Measurements from ENCODE around the gene YTHDC1. TPM values are rescaled to one million over a fixed set of nuclear protein-coding genes. Genes with fewer than 3 reads are reported as not detected.

The YTHDC1 gene
- total RNA-seq, 4 donors from 2014 or later: 47.2 to 146 (median 64.0) TPM

DNA sequence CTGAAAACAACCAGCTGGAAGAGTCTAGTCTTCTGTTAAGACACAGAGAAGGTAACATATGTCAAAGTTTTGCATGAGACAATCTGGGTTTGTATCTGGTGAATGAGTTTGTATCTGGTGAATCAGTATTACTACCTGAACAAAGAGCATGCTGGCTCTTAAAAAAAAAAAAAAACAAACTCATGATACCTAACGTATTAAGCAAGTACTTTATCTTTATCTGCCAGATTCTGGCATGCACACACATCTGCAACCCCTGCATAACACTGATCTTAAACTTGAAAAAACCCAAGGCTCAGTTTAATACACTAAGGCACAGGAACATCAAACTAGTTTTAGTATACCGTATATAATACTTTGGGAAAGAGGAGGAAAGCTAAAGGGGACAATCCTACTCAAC is 5.8 kb downstream of the YTHDC1 start:
- WGBS: 42% methylated on average over 2 of the region's 2 CpGs
- no peak overlapping the region for H3K4me3 ChIP-seq
- TF ChIP-seq CTCF (IDR thresholded peaks at IDR 0.05) (no peak), POLR2AphosphoS5 (IDR thresholded peaks at IDR 0.05) (no peak), EP300 (IDR thresholded peaks at IDR 0.05) (no peak), POLR2A (IDR thresholded peaks at IDR 0.05) (no peak)
- H3K4me1 ChIP-seq: peaks cover 89% of the 10 kb centered on the region
- DNase-seq (ENCODE audit: low spot score in 2 of 2): no peak
- H3K27me3 ChIP-seq: no peaks in the 10 kb centered on the region
- no peaks in the 10 kb centered on the region for H3K36me3 ChIP-seq
- no peak overlapping the region for H3K27ac ChIP-seq
- H3K9me3 ChIP-seq: no peaks in the 10 kb centered on the region

DNA sequence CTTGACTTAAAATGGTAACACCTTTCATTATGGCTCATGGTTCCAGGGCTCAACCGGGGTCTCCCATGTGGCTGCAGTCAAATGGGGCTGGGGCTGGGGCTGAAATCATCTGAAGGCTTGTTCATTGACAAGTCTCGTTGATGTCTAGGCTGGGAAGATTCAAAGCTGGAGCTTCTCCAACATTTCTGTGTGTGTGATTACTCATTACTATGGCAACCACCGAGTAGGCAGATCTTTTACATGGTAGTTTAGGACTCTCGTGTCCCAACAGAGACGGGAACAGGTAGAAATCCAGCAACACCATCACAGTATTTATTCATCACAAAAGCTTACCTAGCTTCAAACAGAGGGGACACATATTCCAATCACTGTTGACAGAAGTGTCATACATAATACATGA is 7.8 kb downstream of the YTHDC1 start:
- peaks cover 5% of the 10 kb centered on the region for H3K36me3 ChIP-seq
- no peaks in the 10 kb centered on the region for H3K27me3 ChIP-seq
- TF ChIP-seq EP300 (IDR thresholded peaks at IDR 0.05) (no peak), POLR2AphosphoS5 (IDR thresholded peaks at IDR 0.05) (no peak)
- 28% methylated on average over 5 of the region's 5 CpGs for WGBS
- DNase-seq (ENCODE audit: low spot score in 2 of 2): no peak
- no peak overlapping the region for H3K4me3 ChIP-seq
- peaks cover 79% of the 10 kb centered on the region for H3K4me1 ChIP-seq
- no peak overlapping the region for H3K27ac ChIP-seq
- H3K9me3 ChIP-seq: no peaks in the 10 kb centered on the region

DNA sequence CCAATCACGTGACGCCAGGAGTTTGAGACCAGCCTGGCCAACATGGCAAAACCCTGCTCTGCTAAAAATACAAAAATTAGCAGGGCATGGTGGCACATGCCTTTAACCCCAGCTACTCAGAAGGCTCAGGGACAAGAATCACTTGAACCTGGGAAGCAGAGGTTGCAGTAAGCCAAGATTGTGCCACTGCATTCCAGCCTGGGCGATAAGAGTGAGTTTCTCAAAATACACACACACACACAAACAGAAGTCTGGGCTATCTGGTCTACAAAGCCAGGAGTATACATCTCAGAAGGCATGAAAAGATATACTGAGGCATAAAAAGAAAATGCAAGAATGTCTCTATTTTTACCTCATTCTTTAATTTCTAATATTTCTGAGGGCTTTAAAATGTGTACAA is 11.3 kb downstream of the YTHDC1 start:
- TF ChIP-seq POLR2AphosphoS5 (IDR thresholded peaks at IDR 0.05) (no peak), POLR2A (IDR thresholded peaks at IDR 0.05) (no peak), EP300 (IDR thresholded peaks at IDR 0.05) (no peak), CTCF (IDR thresholded peaks at IDR 0.05) (no peak)
- H3K27me3 ChIP-seq: no peaks in the 10 kb centered on the region
- DNase-seq (ENCODE audit: low spot score in 2 of 2): no peak
- WGBS: 53% methylated on average over 3 of the region's 3 CpGs
- H3K9me3 ChIP-seq: no peaks in the 10 kb centered on the region
- H3K4me3 ChIP-seq: no peak overlapping the region
- peaks cover 51% of the 10 kb centered on the region for H3K4me1 ChIP-seq
- peaks cover 29% of the 10 kb centered on the region for H3K36me3 ChIP-seq
- H3K27ac ChIP-seq: no peak overlapping the region

- TF ChIP-seq POLR2AphosphoS5 (IDR thresholded peaks at IDR 0.05): no peak
- no peak for TF ChIP-seq CTCF (IDR thresholded peaks at IDR 0.05)
- no peak for TF ChIP-seq POLR2A (IDR thresholded peaks at IDR 0.05)
- no peak for TF ChIP-seq EP300 (IDR thresholded peaks at IDR 0.05)
- DNase-seq (ENCODE audit: low spot score in 2 of 2): no peak
- Histone ChIP-seq H3K4me1 (peaks cover 42% of the 10 kb centered on the region), H3K4me3 (no peak overlapping the region), H3K9me3 (no peaks in the 10 kb centered on the region), H3K27ac (no peak overlapping the region), H3K27me3 (no peaks in the 10 kb centered on the region), H3K36me3 (peaks cover 36% of the 10 kb centered on the region)
- WGBS: 93% methylated on average over 7 of the region's 7 CpGs
These were observed 12.4 kb downstream of the YTHDC1 start for GRCh38 chr4:68337522-68337921.

GRCh38 chr4:68337004-68337403 is 12.9 kb downstream of the YTHDC1 start:
- Histone ChIP-seq H3K4me3 (no peak overlapping the region), H3K27me3 (no peaks in the 10 kb centered on the region), H3K36me3 (peaks cover 42% of the 10 kb centered on the region), H3K4me1 (peaks cover 37% of the 10 kb centered on the region), H3K9me3 (no peaks in the 10 kb centered on the region), H3K27ac (no peak overlapping the region)
- WGBS: 76% methylated on average over 1 of the region's 1 CpG
- no peak for TF ChIP-seq POLR2A (IDR thresholded peaks at IDR 0.05)
- TF ChIP-seq CTCF (IDR thresholded peaks at IDR 0.05): no peak
- no peak for TF ChIP-seq EP300 (IDR thresholded peaks at IDR 0.05)
- TF ChIP-seq POLR2AphosphoS5 (IDR thresholded peaks at IDR 0.05): no peak
- DNase-seq (ENCODE audit: low spot score in 2 of 2): no peak

- Histone ChIP-seq H3K27ac (no peak overlapping the region), H3K27me3 (no peaks in the 10 kb centered on the region), H3K4me1 (peaks cover 32% of the 10 kb centered on the region), H3K4me3 (no peak overlapping the region), H3K36me3 (peaks cover 46% of the 10 kb centered on the region), H3K9me3 (no peaks in the 10 kb centered on the region)
- no peak for DNase-seq (ENCODE audit: low spot score in 2 of 2)
- no peak for TF ChIP-seq CTCF (IDR thresholded peaks at IDR 0.05)
- no peak for TF ChIP-seq POLR2AphosphoS5 (IDR thresholded peaks at IDR 0.05)
- no peak for TF ChIP-seq POLR2A (IDR thresholded peaks at IDR 0.05)
- TF ChIP-seq EP300 (IDR thresholded peaks at IDR 0.05): no peak
These were observed 13.4 kb downstream of the YTHDC1 start for GRCh38 chr4:68336530-68336929.
